ENCODE measurements around the gene ZNF133.
"Not testable (repeated sequence)": the region's sequence is repeated elsewhere in the genome, so short reads cannot be mapped to it uniquely, and the experiment has no call there.

The ZNF133 gene

DNA sequence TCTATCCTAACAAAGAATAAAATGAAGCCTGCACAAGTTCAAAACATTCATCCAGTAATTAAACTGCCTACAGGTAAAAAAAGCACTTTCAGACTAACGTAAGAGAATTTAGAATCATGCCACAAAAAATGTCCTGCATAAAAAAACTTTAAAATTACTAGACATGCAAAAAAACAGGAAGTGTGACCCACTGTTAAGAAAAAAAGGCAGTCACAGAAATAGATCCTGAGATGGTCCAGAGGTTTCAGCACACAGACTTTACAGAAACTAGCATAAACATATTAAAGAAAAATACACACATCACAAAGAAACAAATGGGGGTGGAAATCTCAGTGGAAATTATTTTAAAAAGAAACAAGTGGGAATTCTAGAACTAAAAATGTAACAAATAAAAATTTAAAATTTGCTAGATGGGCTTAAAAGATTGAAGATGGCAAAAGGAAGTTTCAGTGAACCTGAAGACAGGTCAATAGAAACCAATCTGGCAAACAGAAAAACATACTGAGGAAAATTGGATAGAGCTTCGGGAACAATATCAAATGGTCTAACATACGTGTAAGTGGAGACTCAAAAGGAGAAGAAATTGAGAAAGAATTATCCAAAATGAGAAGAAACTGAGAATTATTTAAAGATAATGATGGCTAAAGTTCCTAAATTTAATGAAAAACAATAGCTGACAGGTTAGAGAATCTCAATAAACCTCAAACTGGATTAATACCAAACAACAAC is 3.4 kb upstream of the ZNF133 start:
- no peak for DNase-seq (ENCODE audit: low read depth)

DNA sequence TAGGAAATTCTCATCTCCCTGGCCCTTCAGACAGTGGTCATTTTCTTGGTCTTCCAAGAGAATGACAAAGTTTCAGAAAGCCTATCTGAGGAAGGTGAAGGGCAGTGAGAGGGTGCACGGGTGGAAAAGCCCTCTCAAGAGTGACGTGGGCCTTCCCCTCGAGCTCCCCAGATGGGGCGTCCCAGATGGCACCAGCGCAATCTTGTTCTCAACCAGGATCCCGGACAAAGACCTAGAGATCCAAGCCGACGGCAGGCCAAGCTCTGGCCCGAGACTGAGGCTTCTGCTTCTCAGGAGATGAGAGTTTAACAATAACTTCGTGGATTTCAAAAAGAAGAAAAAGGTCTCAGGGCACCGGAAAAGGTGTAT is 797 bp upstream of the ZNF133 start:
- no peak for DNase-seq (ENCODE audit: low read depth)

DNA sequence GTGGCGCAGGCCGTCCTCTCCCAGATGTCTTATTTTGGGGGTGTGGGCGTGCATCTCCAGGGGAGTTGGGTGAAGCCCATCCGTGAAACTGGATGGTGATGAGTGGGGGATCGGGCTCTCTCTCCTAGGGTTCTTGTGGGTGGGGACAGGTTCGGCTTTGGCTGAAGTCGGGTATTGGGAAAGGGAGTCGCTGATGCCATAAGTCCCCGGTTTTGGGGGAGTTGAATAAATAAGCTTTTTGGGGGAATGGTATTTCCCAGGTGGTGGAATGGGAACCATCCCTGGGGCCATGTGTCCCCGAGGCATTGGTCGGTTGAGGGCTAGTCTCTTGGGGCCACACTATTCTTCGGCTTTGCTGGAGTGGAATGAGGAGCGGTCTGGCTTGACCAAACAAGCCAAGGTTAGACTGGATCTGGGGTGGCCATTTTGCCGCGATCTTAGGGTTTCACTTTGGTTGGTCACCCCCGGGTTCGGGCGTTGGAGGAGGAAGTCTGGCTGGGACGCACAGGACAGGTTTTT is 481 bp downstream of the ZNF133 start:
- DNase-seq (ENCODE audit: low read depth) = no peak

DNA sequence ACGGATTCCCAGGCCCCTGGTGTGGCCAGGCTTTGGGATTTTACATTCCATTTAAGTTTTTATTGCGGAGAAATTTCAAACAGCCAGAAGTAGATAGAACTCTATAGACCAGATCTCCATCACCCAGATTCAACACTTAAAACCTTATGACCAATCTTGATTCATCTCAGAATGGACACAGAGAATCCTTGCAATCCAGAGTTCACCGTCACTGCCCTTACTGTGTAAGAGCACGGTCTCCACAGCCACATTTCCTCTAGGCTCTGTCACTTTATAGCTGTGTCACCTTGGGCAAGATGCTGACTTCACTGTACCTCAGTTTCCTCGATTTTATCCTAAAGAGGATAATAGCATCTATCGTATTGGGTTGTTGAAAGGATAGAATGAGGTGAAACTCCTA is 979 bp downstream of the ZNF133 start:
- no peak for DNase-seq (ENCODE audit: low read depth)

DNA sequence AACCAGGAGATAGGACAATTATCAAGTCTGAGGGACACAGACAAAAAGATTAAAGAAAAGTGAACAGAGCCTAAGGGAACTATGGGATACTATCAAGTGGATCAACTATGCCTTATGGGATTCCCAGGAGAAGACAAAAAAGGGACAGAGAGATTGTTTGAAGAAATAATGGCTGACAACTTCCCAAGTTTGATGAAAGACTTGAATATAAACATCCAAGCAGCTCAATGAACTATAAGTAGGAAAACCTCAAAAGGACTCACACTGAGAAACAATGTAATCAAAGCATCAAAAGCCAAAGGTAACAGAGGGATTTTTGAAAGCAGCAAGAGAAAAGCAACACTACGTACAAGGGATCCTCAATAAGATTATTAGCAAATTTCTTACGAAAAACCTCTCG is 11.0 kb downstream of the ZNF133 start:
- DNase-seq (ENCODE audit: low read depth) = no peak

DNA sequence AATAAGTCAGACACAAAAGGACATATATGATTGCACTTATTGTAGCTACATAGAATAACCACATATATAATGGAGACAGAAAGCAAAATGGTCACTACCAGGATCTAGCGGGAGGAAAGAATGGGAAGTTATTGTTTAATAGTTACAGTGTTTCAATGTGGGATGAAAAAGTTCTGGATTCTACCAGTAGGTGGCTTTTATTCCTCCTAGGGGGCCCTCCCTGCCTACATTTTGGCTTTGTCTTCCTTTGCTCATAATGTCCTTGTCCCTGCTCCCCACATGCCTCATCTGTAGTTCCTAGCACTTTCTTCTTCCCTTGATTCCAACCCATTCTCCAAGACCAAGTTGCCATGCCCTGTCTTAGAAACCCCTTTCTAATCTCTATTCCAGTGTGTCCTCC is 16.3 kb downstream of the ZNF133 start:
- no peak for DNase-seq (ENCODE audit: low read depth)

DNA sequence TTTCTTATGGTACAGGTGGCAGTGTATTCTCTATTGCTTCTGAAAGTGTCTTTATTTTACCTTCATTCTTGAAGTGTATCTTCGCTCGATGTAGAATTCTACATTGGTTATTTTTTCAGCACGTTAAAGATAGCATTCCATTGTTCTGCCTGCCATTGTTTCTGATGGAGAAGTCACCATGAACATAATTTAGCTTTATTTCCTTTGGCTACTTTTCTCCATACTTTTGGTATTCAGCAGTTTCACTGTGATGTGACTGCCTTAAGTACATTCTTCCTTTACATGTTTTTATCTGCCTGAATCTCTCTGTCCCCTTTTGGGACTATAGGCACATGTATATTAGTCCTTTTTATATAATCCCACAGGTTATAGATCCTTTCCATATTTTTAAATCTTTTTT is 19.0 kb downstream of the ZNF133 start:
- DNase-seq (ENCODE audit: low read depth) = no peak

DNA sequence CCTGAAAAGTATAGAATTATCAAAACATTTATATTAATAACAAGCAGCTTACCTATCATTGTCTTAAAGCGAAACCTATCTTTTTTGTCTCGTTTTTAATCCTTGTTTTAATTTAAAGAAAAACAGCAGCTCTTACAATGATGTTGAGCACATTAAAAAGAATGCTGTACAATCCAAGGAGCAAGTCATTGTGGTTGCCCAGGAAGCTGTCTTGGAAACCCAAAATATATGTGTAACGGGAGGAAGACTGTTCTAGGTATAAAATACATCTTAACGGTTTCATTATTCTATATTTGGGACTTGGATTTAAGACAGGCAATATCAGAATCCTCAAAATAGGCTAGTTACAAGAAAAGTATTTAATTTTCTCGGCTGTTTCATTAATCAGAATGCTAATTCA is 21.7 kb downstream of the ZNF133 start:
- DNase-seq (ENCODE audit: low read depth) = no peak

DNA sequence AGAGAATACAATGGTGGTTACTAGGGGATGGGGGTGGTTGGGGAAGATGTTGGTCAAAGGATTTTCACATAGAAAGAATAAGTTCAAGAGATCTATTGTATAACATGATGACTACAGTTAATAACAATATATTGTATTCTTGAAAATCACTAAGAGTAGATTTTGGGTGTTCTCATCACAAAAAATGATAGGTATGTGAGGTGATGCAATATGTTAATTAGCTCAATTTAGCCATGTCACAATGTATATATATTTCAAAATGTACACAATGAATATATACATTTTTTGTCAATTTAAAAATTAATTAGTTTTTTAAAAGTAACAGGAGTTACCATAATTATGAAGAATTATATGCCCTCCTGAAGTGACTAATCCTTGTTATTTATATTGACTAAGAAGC is 22.3 kb downstream of the ZNF133 start:
- DNase-seq (ENCODE audit: low read depth) = no peak

DNA sequence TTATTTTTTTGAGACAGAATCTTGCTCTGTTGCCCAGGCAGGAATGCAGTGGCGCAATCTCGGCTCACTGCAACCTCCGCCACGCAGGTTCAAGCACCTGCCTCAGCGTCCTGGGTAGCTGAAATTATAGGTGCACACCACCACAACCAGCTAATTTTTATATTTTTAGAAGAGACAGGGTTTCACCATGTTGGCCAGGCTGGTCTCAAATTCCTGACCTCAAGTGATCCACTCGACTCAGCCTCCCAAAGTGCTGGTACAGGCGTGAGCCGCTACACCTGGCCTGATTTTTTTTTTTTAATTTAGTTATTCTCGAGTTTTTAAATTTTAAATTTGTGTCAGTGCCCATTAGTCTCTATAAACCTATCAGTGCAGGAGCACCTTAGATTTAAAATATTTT is 24.4 kb downstream of the ZNF133 start:
- no peak for DNase-seq (ENCODE audit: low read depth)

DNA sequence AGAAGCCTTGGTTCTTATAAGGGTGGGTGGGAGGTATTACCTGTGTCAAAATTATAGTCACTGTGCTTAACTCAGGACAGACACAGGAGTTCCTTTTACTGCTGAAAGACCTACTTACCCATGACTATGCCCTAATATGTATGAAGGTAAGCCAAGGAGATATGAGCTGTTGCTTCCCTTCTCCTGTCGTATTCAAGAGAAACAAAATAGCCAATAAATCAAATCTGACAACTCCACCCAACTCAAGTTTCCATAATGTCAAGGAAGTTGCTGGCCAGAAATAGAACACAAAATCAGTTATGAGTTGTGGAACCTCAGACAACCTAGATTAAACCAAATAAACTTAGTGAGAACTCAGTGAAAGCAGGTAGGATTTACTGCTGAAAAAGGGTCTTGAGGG is 25.1 kb downstream of the ZNF133 start:
- no peak for DNase-seq (ENCODE audit: low read depth)

DNA sequence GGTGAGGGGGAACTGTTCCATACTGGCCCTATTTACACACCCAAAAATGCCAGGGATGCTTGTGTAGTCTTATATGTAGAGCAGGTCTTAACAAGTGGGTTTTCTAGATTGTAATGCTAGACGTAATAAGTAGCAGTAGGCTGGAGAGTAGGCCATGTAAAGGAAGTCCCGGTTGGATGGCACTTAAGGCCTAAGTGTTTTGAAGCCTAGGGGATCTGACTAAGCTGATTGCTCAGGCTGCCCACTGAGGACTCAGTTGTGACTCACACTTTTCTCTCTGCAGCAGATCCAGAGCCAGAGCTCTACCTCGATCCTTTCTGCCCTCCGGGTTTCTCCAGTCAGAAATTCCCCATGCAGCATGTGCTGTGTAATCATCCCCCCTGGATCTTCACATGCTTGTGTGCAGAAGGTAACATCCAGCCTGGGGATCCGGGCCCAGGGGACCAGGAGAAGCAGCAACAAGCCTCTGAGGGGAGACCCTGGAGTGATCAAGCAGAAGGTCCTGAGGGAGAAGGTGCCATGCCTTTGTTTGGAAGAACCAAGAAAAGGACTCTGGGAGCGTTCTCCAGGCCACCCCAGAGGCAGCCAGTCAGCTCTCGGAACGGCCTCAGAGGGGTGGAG is 26.6 kb downstream of the ZNF133 start:
- DNase-seq (ENCODE audit: low read depth) = no peak

DNA sequence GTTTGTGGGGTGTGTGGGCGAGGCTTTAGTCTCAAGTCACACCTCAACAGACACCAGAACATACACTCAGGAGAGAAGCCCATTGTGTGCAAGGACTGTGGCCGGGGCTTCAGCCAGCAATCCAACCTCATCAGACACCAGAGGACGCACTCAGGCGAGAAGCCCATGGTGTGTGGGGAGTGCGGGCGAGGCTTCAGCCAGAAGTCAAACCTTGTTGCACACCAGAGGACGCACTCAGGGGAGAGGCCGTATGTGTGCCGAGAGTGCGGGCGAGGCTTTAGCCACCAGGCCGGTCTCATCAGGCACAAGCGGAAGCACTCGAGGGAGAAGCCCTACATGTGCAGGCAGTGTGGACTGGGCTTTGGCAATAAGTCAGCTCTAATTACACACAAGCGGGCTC is 27.8 kb downstream of the ZNF133 start:
- DNase-seq (ENCODE audit: low read depth) = no peak

DNA sequence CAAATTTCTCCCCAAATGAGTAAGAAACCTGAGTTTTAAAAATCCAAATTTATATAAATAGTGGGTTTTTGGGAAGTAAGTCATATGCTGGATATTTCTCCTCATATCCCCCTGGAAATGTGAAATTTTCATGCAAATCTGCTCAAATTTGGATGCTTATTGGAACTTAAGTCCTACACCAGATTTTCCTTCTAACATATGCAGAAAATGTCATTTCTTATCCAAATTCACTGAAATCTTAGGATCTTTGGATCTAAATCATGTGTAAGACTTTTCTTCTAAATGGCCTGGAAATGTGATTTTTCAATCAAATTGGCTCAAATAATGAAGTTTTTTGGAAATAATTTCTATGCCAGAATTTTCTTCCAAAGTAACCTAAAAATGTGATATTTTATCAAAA is 33.0 kb downstream of the ZNF133 start:
- no peak for DNase-seq (ENCODE audit: low read depth)

DNA sequence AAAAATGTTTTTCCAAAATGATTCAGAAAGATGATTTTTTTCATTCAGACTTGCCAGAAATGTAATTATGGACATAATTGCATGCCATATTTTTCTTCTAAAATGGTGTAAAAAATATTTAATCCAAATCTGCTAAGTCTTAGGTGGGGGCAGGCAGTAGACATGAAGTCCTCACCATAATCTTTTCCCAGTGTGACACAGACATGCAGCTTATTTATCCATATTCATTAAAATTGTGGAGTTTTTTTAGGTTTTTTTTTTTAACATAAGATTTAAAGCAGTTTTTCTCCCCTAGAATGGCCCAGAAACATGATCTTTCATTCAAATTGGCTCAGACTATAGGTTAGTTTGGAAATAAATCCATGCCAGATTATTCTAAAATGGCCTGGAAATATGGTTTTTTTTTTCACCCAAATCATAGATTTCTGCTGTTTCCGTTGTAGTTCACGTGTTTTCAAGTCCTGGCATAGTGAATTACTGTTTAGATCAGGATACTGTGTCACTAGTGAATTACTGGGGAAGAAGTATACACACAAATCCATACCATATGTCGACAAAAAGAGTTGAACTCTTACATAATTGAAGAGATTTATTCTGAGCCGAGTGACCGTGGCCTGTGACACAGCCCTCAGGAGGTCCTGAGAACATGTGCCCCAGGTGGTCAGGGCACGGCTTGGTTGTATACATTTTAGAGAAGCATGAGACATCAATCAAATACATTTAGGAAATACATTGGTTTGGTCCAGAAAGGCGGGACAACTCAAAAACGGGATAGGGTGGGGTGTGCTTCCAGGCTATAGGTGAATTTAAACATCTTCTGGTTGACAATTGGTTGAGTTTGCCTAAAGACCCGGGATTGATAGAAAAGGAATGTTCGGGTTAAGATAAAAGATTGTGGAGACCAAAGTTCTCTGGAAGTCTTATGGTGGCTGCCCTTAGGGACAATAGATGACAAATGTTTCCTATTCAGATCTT is 33.9 kb downstream of the ZNF133 start:
- DNase-seq (ENCODE audit: low read depth) = no peak

DNA sequence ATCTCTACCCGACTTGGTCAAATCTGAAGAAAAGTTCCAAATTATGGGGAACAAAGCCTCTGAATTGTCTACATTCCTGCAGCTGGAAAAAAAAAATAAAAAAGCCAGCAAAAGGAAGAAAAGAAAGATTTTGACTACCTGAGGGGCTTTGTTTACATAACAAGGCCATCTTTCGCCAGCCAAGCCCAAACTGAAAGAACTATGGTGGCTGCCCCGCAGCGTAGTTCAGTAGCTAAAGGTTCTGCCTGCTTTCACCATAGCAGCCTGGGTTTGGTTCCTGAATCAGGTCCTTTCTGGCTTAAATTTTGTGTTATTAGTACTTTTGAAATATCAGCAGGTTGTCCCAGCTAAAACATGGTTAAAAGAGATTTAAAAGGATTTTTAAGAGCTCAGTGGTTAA is 35.4 kb downstream of the ZNF133 start:
- DNase-seq (ENCODE audit: low read depth) = no peak

DNA sequence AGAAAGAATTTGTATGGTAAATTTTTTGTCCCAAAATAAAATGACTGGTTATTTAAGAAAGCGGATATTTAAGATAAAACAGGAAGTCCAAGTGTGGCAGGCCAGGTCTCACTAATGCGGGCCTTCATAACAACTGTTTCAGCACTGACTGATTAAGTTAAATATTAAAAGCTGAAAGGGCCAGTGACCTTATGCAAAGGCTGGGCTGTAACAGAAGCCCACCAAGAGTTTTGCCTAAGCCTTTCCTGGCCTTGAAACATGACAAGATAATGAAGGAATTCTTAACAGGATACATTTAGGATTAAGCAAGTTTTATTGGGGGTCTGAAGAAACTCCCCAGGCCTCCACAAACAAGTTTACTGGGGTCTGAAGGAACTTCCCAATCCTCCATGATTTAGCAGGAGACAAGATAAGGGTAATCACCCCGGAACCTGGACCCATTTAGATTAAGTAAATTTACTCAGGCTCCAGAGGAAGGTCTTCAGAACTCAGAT is 36.3 kb downstream of the ZNF133 start:
- no peak for DNase-seq (ENCODE audit: low read depth)

DNA sequence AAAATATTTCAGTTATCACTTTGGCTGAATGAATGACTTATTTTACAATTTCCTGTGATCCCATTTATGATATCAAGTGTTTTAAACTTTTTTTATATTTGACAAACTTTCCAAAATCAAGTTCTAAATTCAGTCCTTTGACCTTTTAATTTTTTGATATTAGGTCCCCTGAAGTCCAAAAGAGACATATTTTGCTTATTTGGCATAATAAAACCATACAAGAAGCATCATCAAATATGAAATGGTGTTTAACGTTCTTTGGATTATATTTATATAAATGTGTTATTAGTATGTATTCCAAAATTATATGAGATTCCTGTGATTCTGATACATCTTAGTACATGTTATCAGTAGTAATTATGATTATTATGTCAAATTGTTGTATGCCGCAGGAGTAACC is 38.7 kb downstream of the ZNF133 start:
- DNase-seq (ENCODE audit: low read depth) = no peak

DNA sequence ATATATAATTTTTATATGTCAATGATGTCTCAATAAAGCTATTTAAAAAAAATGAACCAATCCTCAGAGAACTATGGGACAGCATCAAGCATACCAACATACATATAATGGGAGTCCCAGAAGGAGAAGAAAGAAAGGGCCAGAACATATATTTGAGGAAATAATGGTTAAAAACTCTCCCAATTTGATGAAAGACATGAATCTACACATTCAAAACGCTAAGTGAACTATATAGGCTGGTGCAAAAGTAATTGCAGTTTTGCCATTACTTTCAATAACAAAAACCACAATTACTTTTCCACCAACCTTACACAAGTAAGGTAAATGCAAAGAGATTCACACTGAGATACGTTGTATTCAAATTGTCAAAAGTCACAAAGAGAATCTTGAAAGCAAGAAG is 43.4 kb downstream of the ZNF133 start:
- no peak for DNase-seq (ENCODE audit: low read depth)

DNA sequence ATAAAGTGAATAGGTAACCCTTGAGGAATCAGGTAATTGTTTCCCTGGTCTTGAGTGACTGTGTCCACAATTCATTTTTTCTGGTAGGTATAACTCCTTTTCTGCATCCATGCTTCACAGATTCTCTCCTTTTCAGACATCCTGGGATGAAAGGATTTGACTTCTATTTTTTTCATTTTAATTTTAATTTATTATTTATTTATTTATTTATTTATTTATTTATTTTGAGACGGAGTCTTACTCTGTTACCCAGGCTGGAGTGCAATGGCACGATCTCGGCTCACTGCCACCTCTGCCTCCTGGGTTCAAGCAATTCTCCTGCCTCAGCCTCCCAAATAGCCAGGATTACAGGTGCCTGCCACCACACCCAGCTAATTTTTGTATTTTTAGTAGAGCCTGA is 61.4 kb downstream of the ZNF133 start:
- DNase-seq (ENCODE audit: low read depth) = not testable (repeated sequence)

DNA sequence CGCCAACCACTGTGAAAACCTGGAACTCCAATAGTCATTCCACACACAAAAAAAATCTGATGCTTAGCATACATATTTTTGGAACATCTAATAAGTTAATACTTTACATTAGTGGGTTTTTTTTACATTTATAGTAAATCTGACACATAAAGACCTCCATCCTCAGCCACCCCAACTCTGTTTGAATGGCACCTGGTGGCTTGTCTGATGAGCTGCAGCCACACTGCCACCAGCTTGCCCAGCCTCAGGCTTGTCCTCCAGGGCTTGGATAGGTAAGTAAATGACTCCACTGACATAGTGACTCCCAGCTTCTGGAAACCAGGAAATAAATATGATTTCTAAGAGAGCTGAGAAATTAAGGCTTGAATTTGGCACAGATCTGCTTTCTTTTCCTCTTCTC is 71.5 kb downstream of the ZNF133 start:
- no peak for DNase-seq (ENCODE audit: low read depth)

DNA sequence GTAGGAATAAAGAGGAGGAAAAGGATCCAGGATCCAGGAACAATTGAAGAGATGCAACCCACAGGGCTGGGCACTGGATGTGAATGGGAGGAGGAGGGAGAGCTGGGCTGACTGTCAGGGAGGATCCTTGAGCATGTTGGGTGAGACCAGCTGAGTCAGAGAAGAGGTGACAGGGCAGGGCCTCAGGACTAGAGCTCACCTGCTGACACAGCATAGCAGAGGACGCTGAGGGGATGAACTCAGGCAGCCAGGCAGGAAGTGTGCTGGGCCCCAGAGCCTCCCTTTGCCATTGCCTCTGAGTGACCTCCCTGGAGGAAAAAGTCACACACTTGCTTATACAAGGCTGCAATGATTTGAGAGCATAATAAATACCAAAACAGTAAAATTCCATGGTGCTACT is 72.3 kb downstream of the ZNF133 start:
- no peak for DNase-seq (ENCODE audit: low read depth)

DNA sequence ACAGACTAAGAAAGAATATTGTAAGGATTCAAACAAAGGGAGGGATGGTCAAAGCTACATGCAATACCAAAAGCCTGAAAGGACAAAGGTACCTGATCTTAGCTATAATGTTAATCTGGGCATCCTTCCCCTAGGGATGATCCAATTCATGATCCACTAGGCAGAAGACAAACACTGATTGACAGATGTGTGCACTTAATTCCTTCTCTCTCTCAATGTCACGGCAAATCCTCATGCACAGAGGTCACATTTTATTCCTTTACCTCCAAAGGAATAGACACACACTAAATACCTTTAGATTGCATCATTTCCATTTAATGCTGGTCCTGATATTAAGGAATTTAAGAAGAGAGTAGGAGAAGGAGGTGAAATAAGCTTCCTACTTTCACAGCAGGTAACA is 73.4 kb downstream of the ZNF133 start:
- no peak for DNase-seq (ENCODE audit: low read depth)

Data from activated T-cell treated with anti-CD3 and anti-CD28 coated beads for 48 hours (primary cell).